ENCODE measurements around the gene IRF8. TPM values are rescaled to one million over a fixed set of nuclear protein-coding genes. Genes with fewer than 3 reads are reported as not detected.

IRF8 gene
- polyA plus RNA-seq, 1 of the 3 experiments (the other 2 are of a cell fraction): not detected

- no peak for DNase-seq
- Histone ChIP-seq H3K79me2 (ENCODE audit: insufficient read depth) (no peaks in the 10 kb centered on the region), H3K27me3 (ENCODE audit: insufficient read depth) (peaks cover 95% of the 10 kb centered on the region), H3K9ac (no peak overlapping the region), H2AFZ (ENCODE audit: low read depth) (no peak overlapping the region), H3F3A (replicated peaks; ENCODE audit: insufficient read depth) (no peaks in the 10 kb centered on the region), H3K27ac (ENCODE audit: low read depth in 2 of 2, low read length in 1 of 2) (no peak overlapping the region), H3K4me3 (ENCODE audit: low read depth in 2 of 2, low read length in 1 of 2) (no peak overlapping the region), H3K4me1 (ENCODE audit: control insufficient read depth in 1 of 2, insufficient read depth in 2 of 2, low read depth in 1 of 2, low read length in 1 of 2) (no peaks in the 10 kb centered on the region), H3K9me2 (no peaks in the 10 kb centered on the region), H3K36me3 (replicated peaks in 1 of 2; ENCODE audit: control insufficient read depth in 1 of 2, insufficient read depth in 2 of 2, low read length in 1 of 2) (no peaks in the 10 kb centered on the region), H3K4me2 (no peak overlapping the region), H4K20me1 (ENCODE audit: insufficient read depth) (no peaks in the 10 kb centered on the region), H3K9me3 (no peaks in the 10 kb centered on the region)
- ChIA-PET CTCF (interaction anchor here (1.5 kb wide), 1 partner anchor 173 kb away, joined by 3 read pairs; no protein-coding TSS in a partner anchor), POLR2A (no interaction called here)
- whole genome bisulfite sequencing (ENCODE audit: low lambda C conversion rate): 25% methylated on average over 7 of the region's 7 CpGs
- TF ChIP-seq TAF1 (IDR thresholded peaks at IDR 0.05; ENCODE audit: borderline replicate concordance, low read depth, low read length): no peak
- no peak for TF ChIP-seq NFIC (IDR thresholded peaks at IDR 0.05; ENCODE audit: borderline replicate concordance)
- no peak for TF ChIP-seq YY1 (IDR thresholded peaks at IDR 0.05; ENCODE audit: low read depth)
- TF ChIP-seq REST (IDR thresholded peaks at IDR 0.05; ENCODE audit: low read depth, low read length): no peak
These were observed 482 bp downstream of the IRF8 start for GRCh38 chr16:85899444-85899843.

- no peak overlapping the region for H3K9ac ChIP-seq
- H3K4me3 ChIP-seq (ENCODE audit: low read depth in 2 of 2, low read length in 1 of 2): no peak overlapping the region
- no peaks in the 10 kb centered on the region for H3K9me2 ChIP-seq
- H3K4me2 ChIP-seq: no peak overlapping the region
- DNase-seq: no peak
- ChIA-PET CTCF (interaction anchor here (0.7 to 1.5 kb wide), 2 partner anchors 173 to 1509 kb away, joined by 3 read pairs; no protein-coding TSS in a partner anchor), POLR2A (no interaction called here)
- H4K20me1 ChIP-seq (ENCODE audit: insufficient read depth): no peaks in the 10 kb centered on the region
- H3K4me1 ChIP-seq (ENCODE audit: control insufficient read depth in 1 of 2, insufficient read depth in 2 of 2, low read depth in 1 of 2, low read length in 1 of 2): no peaks in the 10 kb centered on the region
- H3K36me3 ChIP-seq (replicated peaks in 1 of 2; ENCODE audit: control insufficient read depth in 1 of 2, insufficient read depth in 2 of 2, low read length in 1 of 2): no peaks in the 10 kb centered on the region
- H3K9me3 ChIP-seq: no peaks in the 10 kb centered on the region
- 20% methylated on average over 17 of the region's 17 CpGs for WGBS (ENCODE audit: low lambda C conversion rate)
- H3K27me3 ChIP-seq (ENCODE audit: insufficient read depth): peaks cover 95% of the 10 kb centered on the region
- no peak overlapping the region for H2AFZ ChIP-seq (ENCODE audit: low read depth)
- no peaks in the 10 kb centered on the region for H3K79me2 ChIP-seq (ENCODE audit: insufficient read depth)
- no peaks in the 10 kb centered on the region for H3F3A ChIP-seq (replicated peaks; ENCODE audit: insufficient read depth)
- H3K27ac ChIP-seq (ENCODE audit: low read depth in 2 of 2, low read length in 1 of 2): no peak overlapping the region
- TF ChIP-seq NRF1 (IDR thresholded peaks at IDR 0.05; ENCODE audit: low read depth, low read length) (no peak), GATA2 (CRISPR knock-in tag; IDR thresholded peaks at IDR 0.05) (no peak), TCF12 (IDR thresholded peaks at IDR 0.05) (no peak), ZBTB33 (IDR thresholded peaks at IDR 0.05; ENCODE audit: borderline replicate concordance, low read depth) (no peak), MXI1 (IDR thresholded peaks at IDR 0.05; ENCODE audit: low read depth, low read length) (no peak), SIN3A (IDR thresholded peaks at IDR 0.05; ENCODE audit: borderline replicate concordance, low read depth, low read length) (no peak), USF2 (IDR thresholded peaks at IDR 0.05; ENCODE audit: borderline replicate concordance, low read depth, low read length) (no peak), RXRA (IDR thresholded peaks at IDR 0.05; ENCODE audit: borderline replicate concordance, low read depth) (no peak), GABPA (IDR thresholded peaks at IDR 0.05; ENCODE audit: low read depth) (no peak), MAX (IDR thresholded peaks at IDR 0.05; ENCODE audit: low read depth) (no peak), ELF1 (IDR thresholded peaks at IDR 0.05) (no peak), CTCF (IDR thresholded peaks at IDR 0.05) (no peak), IRF3 (IDR thresholded peaks at IDR 0.05; ENCODE audit: low read depth, low read length) (no peak)
These were observed 1.2 kb downstream of the IRF8 start for GRCh38 chr16:85900027-85900792.

Data from SK-N-SH (cell line).